Stimulated activated CD4-positive, alpha-beta T cell treated with anti-CD3 and anti-CD28 coated beads, TNF-alpha, amount 100 ng/mL, for 24 hours (primary cell): ENCODE measurements around the gene RTN4.
"Not testable (repeated sequence)": the region's sequence is repeated elsewhere in the genome, so short reads cannot be mapped to it uniquely, and the experiment has no call there.

Source experiments
- DNase-seq, 3 experiments: peaks; one replicate each; pipeline ENCODE4 v3.0.0-alpha.2; 2020; ENCODE audit warnings: low read depth in 3 of 3

RTN4 gene, protein sequence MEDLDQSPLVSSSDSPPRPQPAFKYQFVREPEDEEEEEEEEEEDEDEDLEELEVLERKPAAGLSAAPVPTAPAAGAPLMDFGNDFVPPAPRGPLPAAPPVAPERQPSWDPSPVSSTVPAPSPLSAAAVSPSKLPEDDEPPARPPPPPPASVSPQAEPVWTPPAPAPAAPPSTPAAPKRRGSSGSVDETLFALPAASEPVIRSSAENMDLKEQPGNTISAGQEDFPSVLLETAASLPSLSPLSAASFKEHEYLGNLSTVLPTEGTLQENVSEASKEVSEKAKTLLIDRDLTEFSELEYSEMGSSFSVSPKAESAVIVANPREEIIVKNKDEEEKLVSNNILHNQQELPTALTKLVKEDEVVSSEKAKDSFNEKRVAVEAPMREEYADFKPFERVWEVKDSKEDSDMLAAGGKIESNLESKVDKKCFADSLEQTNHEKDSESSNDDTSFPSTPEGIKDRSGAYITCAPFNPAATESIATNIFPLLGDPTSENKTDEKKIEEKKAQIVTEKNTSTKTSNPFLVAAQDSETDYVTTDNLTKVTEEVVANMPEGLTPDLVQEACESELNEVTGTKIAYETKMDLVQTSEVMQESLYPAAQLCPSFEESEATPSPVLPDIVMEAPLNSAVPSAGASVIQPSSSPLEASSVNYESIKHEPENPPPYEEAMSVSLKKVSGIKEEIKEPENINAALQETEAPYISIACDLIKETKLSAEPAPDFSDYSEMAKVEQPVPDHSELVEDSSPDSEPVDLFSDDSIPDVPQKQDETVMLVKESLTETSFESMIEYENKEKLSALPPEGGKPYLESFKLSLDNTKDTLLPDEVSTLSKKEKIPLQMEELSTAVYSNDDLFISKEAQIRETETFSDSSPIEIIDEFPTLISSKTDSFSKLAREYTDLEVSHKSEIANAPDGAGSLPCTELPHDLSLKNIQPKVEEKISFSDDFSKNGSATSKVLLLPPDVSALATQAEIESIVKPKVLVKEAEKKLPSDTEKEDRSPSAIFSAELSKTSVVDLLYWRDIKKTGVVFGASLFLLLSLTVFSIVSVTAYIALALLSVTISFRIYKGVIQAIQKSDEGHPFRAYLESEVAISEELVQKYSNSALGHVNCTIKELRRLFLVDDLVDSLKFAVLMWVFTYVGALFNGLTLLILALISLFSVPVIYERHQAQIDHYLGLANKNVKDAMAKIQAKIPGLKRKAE

GRCh38 chr2:55050100-55050994 lies at the start of gene RTN4:
Gene RTN4 (minus strand): TSS chr2:55050451. CDS start chr2:55050300, 151 bp downstream.
- peak; percentile 96 to 98 (median 96) for DNase-seq

GRCh38 chr2:55099493-55099877 lies 49.2 kb upstream of the RTN4 start:
- no peak for DNase-seq

GRCh38 chr2:55097461-55098410 lies 47.5 kb upstream of the RTN4 start:
- DNase-seq: no peak

GRCh38 chr2:55097082-55097460 lies 46.8 kb upstream of the RTN4 start:
- no peak for DNase-seq

DNA sequence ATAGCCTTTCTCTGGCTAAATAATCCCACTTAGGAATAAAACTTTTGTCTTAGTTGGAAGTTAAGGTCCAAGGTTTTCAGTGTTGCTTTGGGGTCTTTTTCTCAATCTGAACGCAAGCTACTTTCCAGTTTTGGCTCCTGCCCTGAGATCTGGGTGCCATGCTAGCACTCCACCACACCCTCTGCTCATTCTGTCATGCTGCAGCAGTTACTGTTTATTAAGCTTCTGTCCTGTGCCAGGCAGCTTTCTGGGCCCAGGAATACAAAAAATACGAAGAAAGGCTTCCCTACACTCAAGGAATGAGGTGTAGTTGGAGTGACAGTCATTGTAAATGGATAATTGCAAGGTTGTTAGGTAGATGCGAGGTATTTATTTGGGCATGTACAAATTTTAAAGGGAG lies 46.3 kb upstream of the RTN4 start:
- DNase-seq: no peak

DNA sequence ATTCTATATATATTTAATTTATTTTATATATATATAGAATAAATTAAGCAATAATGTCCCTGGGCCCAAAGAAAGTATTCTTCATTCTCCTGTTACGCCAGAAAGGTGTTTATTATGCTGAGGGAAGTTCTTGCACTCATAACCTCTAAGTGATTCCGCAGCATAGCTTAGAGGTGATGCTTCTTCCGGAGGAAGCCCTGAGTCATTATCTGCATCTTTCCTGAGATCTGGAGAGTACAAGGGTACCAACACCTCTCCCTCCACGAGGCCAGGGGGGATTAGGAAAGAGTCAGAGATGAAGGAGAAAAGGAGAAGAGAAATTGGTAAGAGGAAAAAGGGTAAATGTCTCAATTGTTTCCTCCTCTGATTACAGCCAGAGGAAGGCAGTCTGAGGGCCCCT lies 43.1 kb upstream of the RTN4 start:
- no peak for DNase-seq

DNA sequence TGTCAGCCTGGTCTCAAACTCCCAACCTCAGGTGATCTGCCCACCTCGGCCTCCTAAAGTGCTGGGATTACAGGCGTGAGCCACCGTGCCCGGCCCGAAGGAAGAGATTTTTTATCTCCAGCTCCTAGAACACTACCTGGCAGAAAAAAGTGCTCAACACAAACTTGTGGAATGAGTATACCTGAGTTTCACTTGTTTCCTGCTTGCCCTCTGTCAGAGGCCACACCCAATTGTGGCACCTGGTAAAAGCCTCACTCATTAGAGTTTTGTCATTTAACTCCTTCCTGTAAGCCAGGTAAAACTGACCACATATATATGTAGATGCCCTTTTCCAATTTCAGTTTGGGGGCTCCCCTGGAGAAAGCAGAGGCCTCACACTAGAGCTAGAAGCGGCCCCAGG lies 42.2 kb upstream of the RTN4 start:
- no peak for DNase-seq

DNA sequence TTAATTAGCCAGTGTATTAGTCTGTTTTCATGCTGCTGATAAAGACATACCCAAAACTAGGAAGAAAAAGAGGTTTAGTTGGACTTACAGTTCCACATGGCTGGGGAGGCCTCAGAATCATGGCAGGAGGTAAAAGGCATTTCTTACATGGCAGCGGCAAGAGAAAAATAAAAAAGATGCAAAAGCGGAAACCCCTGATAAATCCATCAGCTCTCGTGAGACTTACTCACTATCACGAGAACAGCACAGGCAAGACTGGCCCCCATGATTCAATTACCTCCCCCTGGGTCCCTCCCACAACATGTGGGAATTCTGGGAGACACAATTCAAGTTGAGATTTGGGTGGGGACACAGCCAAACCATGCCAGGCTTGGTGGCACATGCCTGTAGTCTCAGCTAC lies 41.4 kb upstream of the RTN4 start:
- not testable (repeated sequence) for DNase-seq

GRCh38 chr2:55090702-55091101 lies 40.5 kb upstream of the RTN4 start:
- DNase-seq: no peak

- no peak for DNase-seq
Observed at GRCh38 chr2:55089726-55090125, 39.5 kb upstream of the RTN4 start.

DNA sequence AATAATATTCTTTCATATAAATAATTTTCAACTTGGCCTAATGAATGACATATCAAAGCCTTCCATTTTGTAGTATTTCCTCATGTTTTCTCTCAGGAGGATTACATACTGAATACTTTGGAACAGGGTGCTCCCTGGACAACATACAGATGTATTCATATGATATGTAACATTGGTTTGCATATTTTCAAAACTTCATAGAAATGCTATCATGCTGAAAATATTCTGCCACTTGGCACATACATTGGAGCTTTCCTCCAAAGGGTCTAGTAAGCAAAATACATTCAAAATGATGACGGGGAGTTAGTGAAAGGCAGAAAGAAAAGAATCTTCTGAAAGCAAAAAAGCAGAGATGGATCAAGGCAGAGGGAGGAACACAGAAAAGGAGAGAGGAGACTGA lies 38.1 kb upstream of the RTN4 start:
- no peak for DNase-seq

DNA sequence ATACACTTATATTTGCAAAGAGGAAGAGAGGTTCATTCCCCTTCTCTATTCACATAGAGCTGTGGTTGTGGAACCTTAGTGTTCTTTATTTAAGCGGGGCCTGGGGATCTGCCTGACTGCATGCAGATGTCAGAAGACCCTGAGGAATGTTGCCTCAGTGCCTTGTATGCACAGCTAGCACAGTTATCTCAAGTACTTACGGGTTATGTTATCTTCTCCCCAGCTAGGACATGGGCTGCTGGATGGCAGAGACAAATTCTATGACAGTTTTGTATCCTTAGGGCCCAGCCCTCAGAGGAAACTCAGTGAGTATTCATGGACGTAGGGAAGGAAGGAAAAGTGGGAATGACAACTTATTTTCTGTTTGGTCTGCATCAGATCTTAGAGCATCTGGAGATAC lies 37.7 kb upstream of the RTN4 start:
- no peak for DNase-seq

DNA sequence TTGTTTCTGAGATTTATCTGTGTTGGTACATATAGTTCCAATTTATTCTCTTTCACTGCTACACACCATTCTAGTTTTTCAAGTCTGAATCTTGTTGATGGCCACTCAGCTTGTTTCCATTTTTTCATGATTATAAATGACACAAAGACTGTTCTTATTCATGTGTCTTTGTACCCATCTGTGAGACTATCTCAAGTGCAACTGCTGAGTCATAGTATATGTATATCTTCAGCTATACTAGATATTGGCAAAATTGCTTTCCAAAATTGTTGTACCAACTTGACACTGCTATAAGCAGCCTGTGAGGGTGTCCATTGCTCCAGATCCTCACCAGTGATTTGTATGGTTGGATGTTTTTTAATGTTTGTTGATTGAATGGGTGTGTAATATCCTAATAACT lies 37.2 kb upstream of the RTN4 start:
- DNase-seq: no peak

DNA sequence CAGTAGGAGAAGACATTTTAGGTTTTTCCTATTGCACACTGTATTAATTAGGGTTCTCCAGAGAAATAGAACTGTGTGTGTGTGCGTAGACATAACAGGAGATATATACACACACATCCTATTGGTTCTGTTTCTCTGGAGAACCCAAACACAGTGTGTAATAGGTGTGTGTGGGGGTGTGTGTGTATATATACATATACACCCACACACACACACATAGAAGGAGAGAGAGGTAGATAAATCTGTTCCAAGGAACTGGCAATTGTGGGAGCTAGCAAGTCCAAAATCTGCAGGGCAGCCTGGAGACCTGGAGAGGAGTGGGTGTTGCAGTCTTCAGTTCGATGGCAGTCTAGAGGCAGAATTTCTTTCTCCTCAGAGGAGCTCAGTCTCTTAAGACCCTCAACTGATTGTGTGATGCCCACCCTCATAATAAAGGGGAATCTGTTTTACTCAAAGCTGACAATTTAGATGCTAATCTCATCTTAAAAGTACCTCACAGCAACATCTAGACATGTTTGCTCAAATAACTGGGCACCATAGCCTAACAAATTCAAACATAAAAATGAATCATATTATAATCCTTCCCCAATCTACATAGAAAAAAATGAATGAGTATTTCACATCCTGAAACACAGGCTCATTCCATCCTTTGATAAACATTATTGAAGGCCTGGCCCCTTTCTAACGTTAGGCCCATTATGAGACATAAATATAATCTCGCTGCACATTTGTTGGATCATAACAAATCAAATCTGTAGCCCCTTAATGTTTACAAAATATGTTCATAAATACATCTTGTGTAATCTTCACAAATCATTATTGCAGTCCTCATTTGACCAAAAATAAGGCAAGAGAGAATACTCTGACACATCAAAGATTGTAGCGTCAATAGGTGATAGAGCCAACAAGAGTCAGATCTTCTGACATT lies 35.1 kb upstream of the RTN4 start:
- DNase-seq: no peak

- DNase-seq: no peak
Observed at GRCh38 chr2:55084641-55085040, 34.4 kb upstream of the RTN4 start.

- no peak for DNase-seq
Observed at GRCh38 chr2:55080204-55080738, 30.0 kb upstream of the RTN4 start.

- no peak for DNase-seq
Observed at GRCh38 chr2:55078956-55079355, 28.7 kb upstream of the RTN4 start.

DNA sequence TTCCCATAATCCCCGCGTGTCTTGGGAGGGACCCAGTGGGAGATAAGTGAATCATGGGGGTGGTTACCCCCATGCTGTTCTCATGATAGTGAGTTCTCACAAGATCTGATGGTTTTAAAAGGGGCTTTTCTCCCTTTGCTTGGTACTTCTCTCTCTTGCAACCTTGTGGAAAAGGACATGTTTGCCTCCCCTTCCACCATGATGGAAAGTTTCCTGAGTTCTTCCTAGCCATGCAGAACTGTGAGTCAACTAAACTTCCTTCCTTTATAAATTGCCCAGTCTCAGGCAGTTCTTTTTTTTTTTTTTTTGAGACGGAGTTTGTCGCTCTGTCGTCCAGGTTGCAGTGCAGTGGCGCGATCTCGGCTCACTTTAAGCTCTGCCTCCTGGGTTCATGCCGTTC lies 26.5 kb upstream of the RTN4 start:
- no peak for DNase-seq

DNA sequence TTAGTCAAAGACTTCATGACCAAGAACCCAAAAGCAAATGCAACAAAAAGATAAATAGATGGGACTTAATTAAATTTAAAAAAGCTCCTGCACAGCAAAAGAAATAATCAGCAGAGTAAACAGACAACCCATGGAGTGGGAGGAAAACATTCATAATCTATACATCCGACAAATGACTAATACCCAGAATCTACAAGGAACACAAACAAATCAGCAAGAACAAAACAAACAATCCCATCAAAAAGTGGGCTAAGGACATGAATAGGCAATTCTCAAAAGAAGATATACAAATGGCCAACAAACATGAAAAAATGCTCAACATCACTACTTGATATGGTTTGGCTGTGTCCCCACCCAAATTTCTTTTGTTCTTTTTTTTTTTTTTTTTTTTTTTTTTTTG lies 25.8 kb upstream of the RTN4 start:
- not testable (repeated sequence) for DNase-seq
